Cardiac atrium fibroblast (primary cell): ENCODE data around the gene FBXL5. TPM values are rescaled to one million over a fixed set of nuclear protein-coding genes. Genes with fewer than 3 reads are reported as not detected.

Experiments used
- total RNA-seq: library from RNA; depleted of rRNA; stranded (reverse); fragments of >200 nt; gene quantifications from 2 replicates; pipeline ENCODE4 v1.2.3, GENCODE V29; 2015

Gene FBXL5
- total RNA-seq, result 52.2 and 60.8 TPM in 2 replicates

GRCh38 chr4:15655223-15656037 is at the start of gene FBXL5:
Gene FBXL5 (minus strand): TSS chr4:15655357. CDS start chr4:15655287, 70 bp downstream.

GRCh38 chr4:15702941-15703403 is 47.8 kb upstream of the FBXL5 start, which contains the start of gene BST1:
Gene BST1 (plus strand): TSS chr4:15703065. CDS start chr4:15703145, 80 bp downstream.

DNA sequence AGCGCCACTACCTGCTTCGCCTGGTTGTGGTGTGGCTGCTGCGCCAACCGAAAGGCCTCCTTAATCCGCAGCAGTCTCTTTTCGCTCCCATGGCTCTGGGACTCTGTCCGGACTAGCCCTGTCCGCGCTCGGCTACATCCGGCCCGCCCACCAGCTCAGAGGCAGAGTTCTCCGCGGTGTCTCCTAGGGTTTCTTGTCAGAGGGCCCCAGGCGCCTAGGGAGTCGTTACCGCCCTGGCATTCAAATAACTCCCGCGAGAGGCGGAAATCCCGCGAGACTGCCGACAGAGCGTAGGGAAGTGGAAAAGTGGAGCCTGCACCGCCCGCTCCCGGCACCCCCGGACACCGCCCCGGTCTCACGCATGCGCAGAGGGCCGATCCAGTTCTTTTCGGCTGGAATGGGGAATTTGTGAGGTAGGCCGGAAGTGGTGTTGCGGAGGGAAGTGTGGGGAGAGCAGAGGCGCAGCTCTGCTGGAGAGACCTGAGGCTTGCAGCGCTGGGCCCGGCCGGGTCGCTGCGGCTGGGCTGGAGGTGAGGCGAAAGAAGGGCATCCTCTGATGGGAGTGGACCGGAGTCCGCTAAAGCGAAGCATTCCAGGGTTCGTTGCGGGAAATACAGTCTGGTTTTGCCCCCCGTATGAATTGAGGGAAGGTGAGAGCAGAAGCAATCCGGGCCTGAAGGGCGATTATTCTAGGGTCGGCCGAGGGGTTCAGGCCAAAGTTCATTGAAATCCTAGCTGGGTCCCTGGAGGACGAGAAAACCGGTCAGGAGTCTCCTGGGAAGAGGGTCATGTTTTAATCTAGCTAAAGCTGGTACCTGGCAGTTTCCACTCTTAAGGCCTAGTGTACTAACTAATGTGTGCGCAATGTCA is 26.4 kb upstream of the FBXL5 start, which contains the start of gene FAM200B:
FAM200B (plus strand) TSS at position 456 of the 870 bp plus-strand sequence. CDS start 5,151 bp downstream, outside the sequence.

Other genes starting within 250 kb of the FBXL5 start
- gene C1QTNF7, start 227.3 kb downstream of the FBXL5 start, total RNA-seq, result 0.16 TPM in 1 of 2 replicates, not detected in the other
- 16.2 and 26.2 TPM in 2 replicates for gene CC2D2A, start 185.5 kb downstream of the FBXL5 start, total RNA-seq
- 9.4 and 36.6 TPM in 2 replicates for gene FAM200B, start 26.5 kb upstream of the FBXL5 start, total RNA-seq
- 29.0 and 30.3 TPM in 2 replicates for gene BST1, start 47.7 kb upstream of the FBXL5 start, total RNA-seq
- 0.16 TPM in 1 of 2 replicates, not detected in the other for gene CD38, start 123.0 kb upstream of the FBXL5 start, total RNA-seq